SIG-M5 treated with dmso at 0.1 percent for 504 hours (cell line): ENCODE data around the gene MAPRE2.

ENCODE experiments used
- DNase-seq: peaks from one replicate; lab custom pipeline; 2025; ENCODE audit not compliant: unreplicated experiment; lab: John Stamatoyannopoulos, UW

Gene MAPRE2

DNA sequence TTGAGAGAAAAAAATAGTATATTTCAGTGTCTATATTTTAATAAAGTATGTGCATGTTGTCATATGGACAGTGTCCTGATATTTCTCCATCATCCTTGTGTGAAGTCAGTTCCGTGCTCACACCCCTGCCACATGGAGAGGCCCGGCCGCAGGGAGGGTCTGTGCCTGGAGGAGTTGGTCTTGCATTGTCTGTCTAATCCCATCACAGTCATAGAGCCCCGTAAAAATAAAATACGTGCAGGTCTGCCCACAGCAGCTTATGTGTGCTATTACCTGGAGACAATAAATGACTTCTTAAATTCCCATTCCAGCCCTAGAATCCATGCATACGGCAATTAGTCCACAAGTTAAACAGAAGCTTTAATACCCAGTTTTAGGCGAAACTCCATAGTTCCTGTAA lies 20.1 kb downstream of the MAPRE2 start:
- DNase-seq: no peak

DNA sequence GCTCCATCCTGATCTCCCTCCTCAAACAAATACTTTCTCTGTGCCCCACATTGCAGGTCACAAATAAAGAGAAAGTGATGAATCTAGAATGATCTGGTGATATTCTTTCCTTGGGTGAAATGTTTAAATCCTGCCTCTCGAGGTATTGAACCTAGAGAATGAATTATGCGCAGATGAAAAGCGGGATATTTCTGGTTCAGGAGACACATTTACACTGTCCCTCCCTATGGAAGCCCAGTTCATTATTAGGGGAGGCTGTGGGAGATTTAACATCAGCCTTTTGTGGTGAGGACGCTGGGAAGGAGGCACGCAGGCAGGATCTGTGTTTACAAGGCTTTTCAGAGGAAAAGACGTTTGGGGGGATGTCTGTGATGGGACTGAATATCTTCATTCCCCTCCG lies 20.6 kb downstream of the MAPRE2 start:
- DNase-seq: no peak

DNA sequence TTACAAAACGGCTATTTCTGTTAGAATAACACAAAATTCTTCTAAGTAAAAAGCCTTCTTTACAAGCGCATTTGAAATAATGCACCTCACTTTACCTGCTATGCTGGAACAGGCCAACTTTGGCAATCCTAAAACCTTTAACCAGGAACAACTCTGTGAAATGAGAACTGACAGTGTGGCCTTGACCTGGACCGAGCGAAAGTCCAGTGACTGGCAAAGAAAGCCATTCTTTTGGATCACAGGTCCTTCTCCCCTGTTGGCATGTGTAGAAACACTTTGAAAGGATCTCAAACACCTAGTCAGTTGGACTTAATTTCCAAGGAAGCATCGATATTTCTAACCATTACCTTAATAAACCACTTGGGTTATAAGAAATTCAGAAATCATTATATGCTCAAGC lies 21.2 kb downstream of the MAPRE2 start:
- no peak for DNase-seq

DNA sequence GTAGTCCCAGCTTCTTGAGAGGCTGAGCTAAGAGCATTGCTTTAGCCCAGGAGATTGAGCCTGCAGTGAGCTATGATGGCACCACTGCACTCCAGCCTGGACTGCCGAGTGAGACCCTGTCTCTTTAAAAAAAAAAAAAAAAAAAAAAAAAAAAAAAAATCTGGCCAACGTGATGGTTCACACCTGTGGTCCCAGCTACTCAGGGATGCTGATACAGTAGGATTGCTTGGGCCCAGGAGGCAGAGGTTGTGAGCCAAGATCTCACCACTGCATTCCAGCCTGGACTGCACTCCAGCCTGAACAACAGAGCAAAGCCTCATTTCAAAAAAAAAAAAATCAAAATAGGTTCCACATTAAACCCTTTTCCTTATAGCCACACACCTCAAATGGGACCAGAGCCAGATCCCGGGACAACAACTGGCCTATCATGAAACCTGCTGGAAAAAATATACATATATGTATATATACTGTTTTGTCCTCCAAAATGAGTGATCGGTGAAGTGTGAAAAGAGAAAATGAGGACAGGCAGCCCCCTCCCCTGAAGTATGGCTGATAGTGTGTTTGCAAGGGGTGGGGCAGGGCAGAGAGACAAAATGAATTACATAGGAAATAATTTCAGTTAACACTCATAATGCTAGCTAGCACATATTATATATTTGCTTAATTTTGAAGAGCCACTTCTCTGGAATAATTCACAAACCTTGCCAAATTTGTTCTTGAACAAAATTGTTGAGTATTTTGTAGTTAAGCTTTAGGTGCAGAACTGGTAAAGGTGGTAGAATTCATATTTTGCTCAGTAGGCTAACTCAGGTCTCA lies 22.9 kb downstream of the MAPRE2 start:
- no peak for DNase-seq

DNA sequence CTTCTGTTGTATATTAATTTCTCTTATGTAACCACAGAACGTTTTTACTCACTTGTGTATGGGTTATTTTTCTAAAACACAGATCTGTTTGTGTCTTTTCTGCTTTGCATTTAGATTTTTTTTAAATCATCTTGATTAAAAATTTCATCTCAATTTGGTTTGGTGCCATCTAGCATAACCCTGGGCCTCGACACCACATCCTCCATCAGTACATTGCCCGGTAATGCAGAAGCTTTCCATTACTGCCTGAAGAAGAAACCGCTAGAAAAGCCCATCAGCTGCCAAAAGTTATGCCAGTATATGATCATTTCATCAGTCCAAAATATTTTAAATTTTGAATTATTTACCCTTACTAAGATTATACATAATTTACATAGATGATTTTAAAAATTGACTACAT lies 26.2 kb downstream of the MAPRE2 start:
- DNase-seq: no peak

DNA sequence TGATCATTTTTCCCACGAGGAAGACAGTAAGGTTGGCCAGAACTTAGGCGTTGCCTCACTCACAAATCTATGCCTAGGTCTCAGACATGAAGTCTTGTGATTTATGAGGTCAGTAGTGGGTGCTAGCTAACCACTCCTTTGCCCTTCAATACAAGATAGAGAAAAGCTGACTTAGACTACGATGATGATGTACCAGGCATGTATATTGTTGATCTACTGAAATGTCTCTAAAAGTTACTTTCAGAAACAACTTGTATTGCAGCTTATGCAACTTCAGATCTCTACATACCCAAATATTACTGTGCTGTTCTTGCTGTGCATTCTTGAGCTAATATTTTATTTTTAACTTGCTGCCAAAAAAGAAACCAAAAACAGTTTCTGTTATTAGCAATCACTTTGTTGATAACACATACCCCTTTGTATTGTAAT lies 30.6 kb downstream of the MAPRE2 start:
- no peak for DNase-seq

DNA sequence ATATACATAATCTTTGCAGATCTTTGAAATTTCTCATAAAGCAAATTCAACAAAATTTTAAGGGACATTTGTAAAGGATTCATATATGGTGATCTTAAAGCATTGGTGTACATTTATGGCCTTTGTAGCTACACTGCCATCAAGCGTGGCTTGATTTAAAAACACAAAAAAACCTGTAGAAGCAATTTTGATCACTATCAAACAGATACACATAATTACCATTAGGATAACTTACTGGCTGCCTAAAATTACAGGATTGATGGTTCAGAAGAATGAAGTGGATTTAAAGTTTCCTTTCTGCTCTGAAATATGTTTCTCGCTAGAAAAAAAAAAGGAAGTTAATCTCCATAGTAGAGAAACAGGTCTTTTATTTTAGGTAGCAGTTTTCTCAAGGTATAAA lies 31.4 kb downstream of the MAPRE2 start:
- DNase-seq: no peak

DNA sequence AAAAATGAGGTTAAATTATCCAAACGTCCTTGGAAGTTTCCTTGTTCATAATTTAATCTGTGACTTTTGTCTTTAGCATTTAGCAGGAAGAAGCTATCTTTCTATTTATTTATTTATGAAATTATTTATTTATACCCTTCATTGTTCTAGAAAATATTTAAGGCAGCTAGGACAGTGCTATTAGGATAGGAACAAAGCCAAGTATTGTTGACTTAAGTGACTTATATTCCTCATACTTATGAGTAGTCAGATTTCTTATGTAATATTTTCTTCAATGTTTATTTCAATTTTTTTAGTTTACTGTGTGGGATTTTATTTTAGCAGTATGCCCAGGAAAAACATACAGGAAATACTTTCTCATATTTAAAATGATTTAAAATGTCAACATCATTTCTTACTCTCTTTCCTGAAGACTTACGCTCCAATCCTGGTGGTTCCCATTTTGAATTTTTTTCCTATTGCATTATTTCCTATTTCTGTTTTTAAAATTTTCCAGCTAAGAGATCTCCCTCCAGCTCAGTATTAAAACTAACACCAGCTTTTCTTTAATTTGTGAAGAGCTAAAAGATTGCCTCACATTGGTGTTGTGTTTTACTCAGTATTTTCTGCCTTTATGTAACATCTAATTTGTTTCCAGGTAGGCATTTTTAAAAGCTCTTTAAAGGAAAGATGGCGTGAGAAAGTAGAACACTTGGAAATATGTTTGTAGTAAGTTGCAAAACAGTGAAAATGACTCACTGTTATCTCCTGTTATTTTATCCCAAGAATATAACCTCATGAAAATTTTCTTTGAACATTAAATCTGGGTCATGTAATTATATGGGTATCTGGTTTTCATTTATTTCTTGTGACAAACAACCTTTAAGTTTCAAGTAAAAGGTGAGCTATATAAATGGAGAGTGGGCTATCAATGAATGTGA lies 32.2 kb downstream of the MAPRE2 start:
- DNase-seq: no peak

DNA sequence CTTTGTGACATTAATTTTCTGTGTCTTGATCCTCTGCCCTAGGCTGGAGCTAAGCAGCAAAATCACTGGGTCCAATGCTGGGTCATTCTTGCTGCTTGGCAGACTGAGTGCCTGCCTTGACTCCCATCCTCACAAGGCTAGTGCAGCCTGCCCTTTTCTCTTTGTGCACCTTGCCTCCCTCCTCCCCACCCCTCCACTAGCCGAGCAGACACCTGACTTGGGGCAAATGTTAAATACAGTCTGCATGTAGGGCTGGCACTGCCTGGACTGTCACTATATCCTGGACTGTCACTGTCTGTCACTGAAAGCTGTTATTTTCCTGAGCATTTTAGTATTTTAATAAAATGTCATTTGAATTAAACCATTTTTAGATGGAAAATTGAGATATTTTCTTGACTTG lies 33.4 kb downstream of the MAPRE2 start:
- no peak for DNase-seq

DNA sequence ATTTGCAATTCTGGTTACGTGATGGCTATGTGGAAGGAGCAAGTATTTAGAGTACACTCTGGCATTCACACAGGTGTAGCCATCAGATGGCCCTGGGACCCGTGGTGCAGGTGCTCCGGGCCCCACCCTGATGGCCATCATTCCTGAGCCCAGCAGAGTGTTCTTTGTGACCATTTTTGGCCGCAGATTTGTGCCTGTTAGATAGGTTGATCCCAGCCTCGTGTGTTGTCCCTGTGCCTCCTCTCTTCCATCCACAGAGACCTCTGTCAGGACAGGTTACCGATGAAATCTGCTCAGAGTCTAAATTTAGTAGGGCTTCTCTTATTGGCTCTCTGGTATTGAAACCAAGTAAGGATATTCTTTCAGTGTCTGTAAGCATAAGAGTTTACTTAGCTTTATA lies 33.9 kb downstream of the MAPRE2 start:
- DNase-seq: no peak

DNA sequence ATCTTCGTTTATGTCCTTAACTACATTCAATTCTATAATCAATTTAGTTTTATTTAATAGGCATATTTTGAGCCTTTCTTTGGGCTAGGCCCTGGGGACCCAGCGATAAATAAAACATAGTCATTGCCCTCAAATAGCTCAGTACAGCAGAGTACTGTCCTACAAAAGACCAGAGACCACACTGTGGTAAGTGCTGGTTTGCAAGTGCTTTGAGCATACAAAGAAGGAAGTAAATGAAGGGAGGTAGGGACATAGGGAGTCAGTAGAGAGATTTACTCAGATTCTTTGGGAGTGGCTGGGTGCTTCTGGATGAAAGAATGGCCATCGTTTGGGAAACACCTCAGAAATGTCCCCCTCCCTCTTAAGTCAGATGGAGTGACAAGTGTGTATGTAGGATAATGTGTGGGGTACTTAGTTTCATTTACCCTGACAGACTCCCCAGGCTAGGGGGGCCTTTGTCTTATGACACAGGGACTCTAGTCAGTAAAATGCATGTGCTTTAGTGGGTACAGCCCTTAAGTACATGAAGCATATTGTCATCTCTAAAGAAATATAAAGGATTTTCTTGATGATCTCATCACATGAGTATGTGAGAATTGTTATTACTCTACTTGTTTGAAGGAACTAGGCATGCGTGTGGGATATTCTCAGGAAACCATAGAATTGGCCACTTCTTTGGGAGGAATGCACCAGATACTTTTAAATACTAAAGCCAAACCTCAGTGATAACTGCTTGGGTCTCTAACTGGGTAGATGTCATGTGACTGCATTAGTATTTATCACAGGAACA lies 35.1 kb downstream of the MAPRE2 start:
- no peak for DNase-seq

DNA sequence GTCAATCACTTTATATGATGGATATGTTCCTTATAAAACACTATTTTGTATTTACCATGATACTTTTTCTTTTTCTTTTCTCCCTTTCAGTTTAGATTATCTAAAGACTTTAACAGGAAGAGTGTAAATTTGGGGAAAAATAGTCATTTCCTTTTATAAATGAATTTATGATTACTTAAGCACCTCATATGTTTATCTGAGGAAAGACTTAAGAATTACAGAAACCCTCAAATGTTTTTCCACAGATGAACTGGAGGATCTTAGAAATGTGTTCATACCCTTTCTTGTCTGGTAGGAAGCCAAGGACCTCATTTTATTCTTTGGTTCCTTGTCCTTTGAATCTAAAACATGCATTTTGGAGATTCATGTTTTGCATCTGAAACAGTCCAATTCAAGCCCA lies 36.7 kb downstream of the MAPRE2 start:
- no peak for DNase-seq

DNA sequence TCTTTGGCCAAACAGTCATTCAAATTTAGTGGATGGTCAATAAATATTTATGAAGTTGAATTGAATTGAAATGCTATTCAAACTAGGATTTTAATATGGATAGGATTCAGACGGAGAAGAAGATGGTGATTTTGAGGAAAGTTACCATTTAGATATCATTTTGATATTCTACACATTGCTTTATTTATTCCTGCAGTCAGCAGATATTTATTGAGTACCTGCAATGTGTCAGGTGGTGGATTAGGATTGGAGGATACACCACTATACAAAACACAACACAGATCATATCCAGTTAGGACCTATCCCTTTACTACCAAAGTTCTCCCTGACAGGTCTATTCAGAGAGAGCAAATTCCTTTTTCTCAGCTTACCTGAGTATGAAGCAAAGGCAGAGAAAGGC lies 38.8 kb downstream of the MAPRE2 start:
- DNase-seq: no peak

DNA sequence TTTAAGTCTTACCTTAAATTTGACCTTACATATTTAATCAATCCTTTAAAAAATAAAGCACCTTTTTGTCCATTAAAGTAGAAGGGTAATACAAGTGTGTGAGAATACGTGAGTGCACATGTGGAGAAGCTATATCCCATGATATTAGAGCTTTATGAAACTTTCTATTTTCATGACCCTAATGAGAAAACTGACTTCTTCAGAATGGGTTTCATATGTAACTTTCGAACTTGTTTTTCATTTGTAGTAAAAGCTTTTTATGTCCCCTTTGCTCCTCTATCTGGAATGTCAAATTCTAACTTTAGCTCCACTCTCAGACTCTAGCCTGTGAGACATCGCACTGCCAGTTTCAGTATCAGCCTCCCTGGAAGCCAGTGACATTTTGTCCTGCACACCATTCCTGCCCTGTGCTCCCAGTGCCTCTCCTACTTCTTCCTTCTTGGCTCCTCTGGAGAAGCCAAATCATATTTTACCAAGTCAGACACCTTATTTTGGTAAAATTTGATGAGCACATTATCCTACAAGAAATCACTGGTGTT lies 42.0 kb downstream of the MAPRE2 start:
- DNase-seq: no peak

DNA sequence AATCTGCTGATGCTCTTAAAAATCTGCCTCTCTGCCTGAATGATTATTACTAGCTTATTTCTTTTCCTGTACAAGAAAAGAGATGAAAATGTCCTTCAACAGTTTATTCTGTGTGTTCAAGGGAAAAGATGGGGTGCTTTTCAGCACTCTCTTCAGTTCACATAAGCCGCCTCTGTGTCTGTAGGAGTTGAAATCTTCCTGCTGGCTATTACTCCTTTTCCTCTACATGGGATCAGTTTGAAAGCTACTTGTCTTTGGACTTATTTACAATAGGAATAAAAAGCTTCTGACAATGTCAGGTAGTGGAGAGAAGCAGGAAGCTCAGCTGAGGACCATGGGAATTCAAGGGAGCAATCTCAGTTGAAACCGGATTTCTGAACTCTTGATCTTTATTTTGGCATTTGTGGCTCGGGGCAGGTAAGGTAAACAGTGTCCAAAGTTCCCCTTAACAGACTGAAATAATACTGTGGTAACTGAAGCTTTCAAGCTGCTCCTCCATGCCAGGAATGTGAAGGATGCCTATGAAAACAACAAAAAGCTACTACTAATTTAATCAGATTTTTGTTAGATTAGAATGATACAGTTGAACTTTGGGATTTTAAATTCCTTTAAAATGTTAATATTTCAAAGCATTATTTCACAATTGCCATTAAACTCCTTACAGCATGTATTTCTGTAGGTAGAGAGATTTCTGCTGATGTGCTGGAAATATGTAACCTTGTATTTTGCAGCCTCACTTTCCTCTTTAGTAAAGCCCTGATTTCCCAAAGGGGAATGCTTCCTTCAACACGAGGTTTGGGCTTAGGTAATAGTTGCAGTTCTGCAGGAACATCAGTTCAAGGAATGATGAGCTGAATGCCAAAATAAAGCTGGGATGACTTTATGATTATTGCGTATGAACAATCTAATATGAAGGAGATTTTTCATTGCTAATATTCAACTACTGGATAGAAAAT lies 43.6 kb downstream of the MAPRE2 start:
- no peak for DNase-seq

DNA sequence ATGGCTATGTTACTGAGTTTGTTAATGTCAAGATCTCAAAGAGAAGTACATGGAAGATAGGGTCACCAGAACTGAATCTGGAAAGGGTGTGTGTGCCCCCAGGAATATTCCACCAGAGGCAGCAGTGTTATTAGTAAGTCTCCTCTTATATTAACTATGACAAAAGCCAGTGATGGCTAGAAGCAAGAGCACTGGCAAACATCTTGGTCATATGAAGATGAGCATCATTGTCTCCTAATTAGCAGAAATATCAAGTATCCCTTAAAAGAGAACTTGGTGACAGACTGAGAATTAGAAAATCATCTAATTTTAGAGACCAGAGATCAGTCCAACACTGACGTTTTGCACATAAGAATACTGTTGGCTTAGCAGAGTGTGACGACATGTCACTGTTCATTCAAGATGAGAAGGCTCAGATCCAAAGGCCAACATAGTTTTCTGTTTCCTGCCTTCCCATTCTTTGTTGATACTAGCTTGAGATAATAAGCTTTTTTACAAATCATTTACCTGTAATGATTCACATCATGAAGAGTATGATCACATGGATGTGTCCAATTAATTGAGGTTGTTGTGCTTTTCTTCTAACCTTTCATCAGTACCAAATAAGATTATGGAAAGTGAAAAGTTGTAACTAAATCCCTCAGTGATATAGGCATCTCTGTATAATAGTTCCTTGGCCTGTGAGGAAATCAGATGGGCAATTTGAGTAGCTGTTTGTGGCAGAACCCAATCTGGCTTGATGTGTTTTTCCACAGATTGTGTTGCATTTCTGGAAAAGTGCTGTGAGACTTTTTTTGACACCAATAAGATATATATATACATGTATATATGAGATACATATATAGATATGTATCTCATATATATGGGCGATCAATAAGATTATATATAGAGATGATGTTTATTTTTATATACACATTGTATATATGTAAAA lies 44.5 kb downstream of the MAPRE2 start:
- no peak for DNase-seq

DNA sequence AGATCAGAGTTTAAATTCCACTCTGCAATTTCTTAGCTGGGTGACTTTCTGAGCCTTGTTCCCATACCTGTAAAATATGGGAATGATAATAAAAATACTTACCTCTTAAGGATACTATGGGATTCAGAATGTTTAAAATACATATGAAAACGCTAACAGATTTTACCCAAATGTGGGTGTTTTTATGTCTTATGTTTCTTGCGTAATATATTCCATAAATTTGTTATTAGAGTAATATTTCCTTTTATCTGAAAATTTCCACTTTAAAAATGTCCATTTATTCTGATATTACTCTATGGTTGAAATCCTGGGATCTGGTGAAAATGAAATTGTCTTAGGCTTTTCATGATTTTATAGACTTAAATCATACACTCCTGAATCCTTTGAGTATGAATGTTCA lies 45.5 kb downstream of the MAPRE2 start:
- DNase-seq: no peak

DNA sequence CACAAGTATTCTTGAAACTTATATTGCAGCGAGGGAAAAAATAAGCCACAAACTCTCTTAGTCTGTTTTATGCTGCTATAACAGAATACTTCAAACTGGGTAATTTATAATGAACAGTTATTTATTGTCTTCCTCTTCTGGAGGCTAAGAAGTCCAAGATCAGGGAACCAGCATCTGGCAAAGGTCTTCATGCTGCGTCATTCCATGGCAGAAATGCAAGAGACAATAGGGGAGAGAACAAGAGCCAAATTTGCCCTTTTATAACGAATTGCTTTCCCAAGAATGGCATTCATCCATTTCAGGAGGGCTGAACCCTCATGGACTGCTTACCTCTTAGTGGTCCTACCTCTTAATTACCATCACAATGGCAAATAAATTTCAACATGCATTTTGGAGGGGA lies 46.5 kb downstream of the MAPRE2 start:
- no peak for DNase-seq

DNA sequence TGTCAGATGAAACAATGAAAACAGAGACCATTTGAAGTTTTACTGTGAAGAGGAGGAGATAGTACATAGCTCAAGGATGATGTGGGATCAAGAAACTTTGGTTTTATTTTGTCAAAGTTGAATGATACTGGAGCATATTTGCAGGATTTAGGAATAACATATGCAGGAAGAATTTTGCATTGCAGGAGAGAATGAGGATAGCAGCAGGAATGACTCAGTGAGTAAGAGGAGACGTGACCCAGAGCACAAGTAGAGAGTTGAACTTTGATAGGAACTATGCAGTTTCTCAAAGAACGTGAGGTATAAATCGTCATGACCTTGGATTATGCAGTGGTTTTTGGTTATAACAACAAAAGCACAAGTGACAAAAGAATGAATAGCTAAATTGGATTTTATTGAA lies 47.7 kb downstream of the MAPRE2 start:
- DNase-seq: no peak
